GM10248 (cell line): ENCODE data around the gene ZNF512B.
"Not testable (repeated sequence)": the region's sequence is repeated elsewhere in the genome, so short reads cannot be mapped to it uniquely, and the experiment has no call there.

Experiments used
- CTCF ChIA-PET: fragments of 300-600 bp; sonication (Branson Sonifier 250); formaldehyde crosslinking; extraction: SDS; loops from one replicate; lab custom pipeline; 2021; ENCODE audit warnings: antibody characterized with exemption; lab: Yijun Ruan, JAX
- POLR2A ChIA-PET: fragments of 350-650 bp; sonication (Branson Sonifier 250); formaldehyde crosslinking; extraction: SDS; loops from one replicate; lab custom pipeline; 2020; ENCODE audit warnings: antibody characterized with exemption; lab: Yijun Ruan, JAX
- DNase-seq: peaks from one replicate; pipeline ENCODE4 v3.0.0; 2012; ENCODE audit errors: extremely low spot score
- CTCF ChIP-seq: IDR thresholded peaks from 2 replicates; pipeline ENCODE4 v1.5.1; 2012; ENCODE audit warnings: mild to moderate bottlenecking, low read depth; ENCODE audit errors: extremely low read depth, missing control alignments, control extremely low read depth

Gene ZNF512B

GRCh38 chr20:63933646-63934045 lies 36.1 kb downstream of the ZNF512B start:
- TF ChIP-seq CTCF, result no peak
- no peak for DNase-seq
- POLR2A ChIA-PET, result interaction anchor here (0.8 kb wide), 1 partner anchor 9 kb away, joined by 3 read pairs; no protein-coding TSS in a partner anchor
- CTCF ChIA-PET, result interaction anchor here (1.3 to 1.4 kb wide), 2 partner anchors 9 to 40 kb away, joined by 3 read pairs; no protein-coding TSS in a partner anchor

GRCh38 chr20:63932606-63933160 lies 37.0 kb downstream of the ZNF512B start:
- ChIA-PET POLR2A (no interaction called here), CTCF (interaction anchor here (0.8 to 1.3 kb wide), 2 partner anchors 8 to 9 kb away, joined by 3 read pairs; no protein-coding TSS in a partner anchor)
- no peak for DNase-seq
- no peak for TF ChIP-seq CTCF

- TF ChIP-seq CTCF, result no peak
- DNase-seq, result no peak
- CTCF ChIA-PET, result interaction anchor here (1.1 kb wide), 1 partner anchor 11 kb away, joined by 3 read pairs; no protein-coding TSS in a partner anchor
- POLR2A ChIA-PET, result no interaction called here
Observed at GRCh38 chr20:63931735-63932134, 38.0 kb downstream of the ZNF512B start.

- no peak for DNase-seq
- no peak for TF ChIP-seq CTCF
- CTCF ChIA-PET, result interaction anchor here (0.9 to 1.1 kb wide), 2 partner anchors 12 to 43 kb away, joined by 3 read pairs; no protein-coding TSS in a partner anchor
- POLR2A ChIA-PET, result no interaction called here
Observed at GRCh38 chr20:63930971-63931553, 38.7 kb downstream of the ZNF512B start.

- DNase-seq, CTCF ChIA-PET: not testable (repeated sequence)
Observed at GRCh38 chr20:63929473-63929883, 40.3 kb downstream of the ZNF512B start.

GRCh38 chr20:63929071-63929470 lies 40.7 kb downstream of the ZNF512B start:
- TF ChIP-seq CTCF, result no peak
- ChIA-PET POLR2A (no interaction called here), CTCF (no interaction called here)
- no peak for DNase-seq

More at GRCh38 chr20:63929473-63929883, 40.3 kb downstream of the ZNF512B start:
- POLR2A ChIA-PET, result not testable (repeated sequence)

- TF ChIP-seq CTCF, result no peak
- ChIA-PET POLR2A (no interaction called here), CTCF (interaction anchor here (1.1 kb wide), 1 partner anchor 9 kb away, joined by 4 read pairs; no protein-coding TSS in a partner anchor)
- DNase-seq, result no peak
Observed at GRCh38 chr20:63926298-63926697, 43.4 kb downstream of the ZNF512B start.
